K562 (cell line): ENCODE measurements around the gene CYP26A1. TPM values are rescaled to one million over a fixed set of nuclear protein-coding genes. Genes with fewer than 3 reads are reported as not detected.
A peak's percentile ranks its signal among the peaks of the same experiment; 100 is the strongest.

Source experiments
- ATAC-seq: fragments of 200-7000 bp; cut with Tn5 transposase; 3 replicates; pipeline ENCODE4 v1.9.1; 2020; ENCODE audit warnings: moderate library complexity
- BruUV-seq: library from RNA; stranded (reverse); fragments of 400-500 nt; replicated peaks from 2 replicates; lab custom pipeline; 2021; lab: Mats Ljungman, UMichigan
- CTCF ChIA-PET: fragments of 300-600 bp; formaldehyde crosslinking; extraction: SDS; loops from one replicate; lab custom pipeline; 2021; ENCODE audit warnings: low intra/inter-chr PET ratio; lab: Yijun Ruan, JAX
- POLR2A ChIA-PET: fragments of 300-600, 350-650 bp; sonication (Branson Sonifier 250); formaldehyde crosslinking; extraction: SDS; loops from one replicate; lab custom pipeline; 2021; ENCODE audit warnings: antibody characterized with exemption, inconsistent platforms; lab: Yijun Ruan, JAX
- DNase-seq, 4 experiments: peaks; one replicate each; pipeline versions ENCODE4 v3.0.0 to v3.0.0-alpha.2; 2011 to 2018; ENCODE audit warnings: low spot score in 3 of 4, mixed read lengths in 3 of 4; ENCODE audit errors: extremely low read depth in 1 of 4
- FAIRE-seq: peaks from 2 replicates; lab custom pipeline; 2011; peaks lifted over from hg19 to GRCh38; lab: Jason Lieb, UNC
- H2AFZ ChIP-seq: 2 replicates; pipeline ENCODE4 v1.6.0; 2011; ENCODE audit warnings: low read depth, low read length, control low read depth, inconsistent platforms
- H3K27ac ChIP-seq: fragments of 200-600 bp; 3 replicates; pipeline ENCODE4 v1.8.0; 2011; ENCODE audit warnings: low read depth, mild to moderate bottlenecking, control low read depth, inconsistent platforms, low read length, moderate library complexity, mixed read lengths; ENCODE audit errors: extremely low read depth
- H3K27me3 ChIP-seq, 2 experiments: fragments of 300-600 bp in 1 of 2; 2 replicates in 1 of 2; 3 replicates in 1 of 2; pipeline versions ENCODE4 v1.6.0 to v1.8.0; 2011; ENCODE audit warnings: inconsistent platforms in 2 of 2, low read length in 2 of 2, mild to moderate bottlenecking in 1 of 2, mixed read lengths in 1 of 2, moderate library complexity in 1 of 2; ENCODE audit not compliant: control insufficient read depth in 2 of 2, insufficient read depth in 2 of 2
- H3K36me3 ChIP-seq: fragments of 300-600 bp; 3 replicates; pipeline ENCODE4 v1.8.0; 2011; ENCODE audit warnings: mild to moderate bottlenecking, low read length, inconsistent platforms; ENCODE audit not compliant: control insufficient read depth, insufficient read depth
- H3K4me1 ChIP-seq, 2 experiments: fragments of 200-600 bp in 1 of 2; replicated peaks in 1 of 2; 2 replicates in 1 of 2; 3 replicates in 1 of 2; pipeline versions ENCODE4 v1.5.1 to v1.8.0; 2011; ENCODE audit warnings: inconsistent platforms in 2 of 2, low read length in 2 of 2, mild to moderate bottlenecking in 1 of 2, mixed read lengths in 1 of 2, moderate library complexity in 1 of 2; ENCODE audit not compliant: control insufficient read depth in 2 of 2, insufficient read depth in 2 of 2
- H3K4me2 ChIP-seq: 2 replicates; pipeline ENCODE4 v1.6.1; 2011; ENCODE audit warnings: low read length, control low read depth, inconsistent platforms, mixed read lengths; ENCODE audit not compliant: insufficient read depth
- H3K4me3 ChIP-seq: fragments of 200-600 bp; sonication (generic), shearing (Covaris generic); 2 replicates; pipeline ENCODE4 v1.5.1; 2016; ENCODE audit warnings: control low read depth, inconsistent platforms
- H3K79me2 ChIP-seq: fragments of 200-600 bp; 3 replicates; pipeline ENCODE4 v1.8.0; 2011; ENCODE audit warnings: low read length, inconsistent platforms; ENCODE audit not compliant: control insufficient read depth, insufficient read depth
- H3K9ac ChIP-seq, 2 experiments: 2 replicates each; pipeline versions ENCODE4 v1.6.0 to v1.6.1; 2011; ENCODE audit warnings: low read depth in 2 of 2, low read length in 2 of 2, control low read depth in 1 of 2, inconsistent platforms in 1 of 2, mild to moderate bottlenecking in 1 of 2, mixed read lengths in 1 of 2; ENCODE audit not compliant: insufficient read depth in 1 of 2
- H3K9me1 ChIP-seq: one replicate; pipeline ENCODE4 v1.6.0; 2011; ENCODE audit warnings: inconsistent platforms, mild to moderate bottlenecking, low read length, moderate library complexity; ENCODE audit not compliant: control insufficient read depth, insufficient read depth
- H3K9me3 ChIP-seq: replicated peaks from 2 replicates; pipeline ENCODE4 v1.5.1; 2011; ENCODE audit warnings: low read depth, low read length, inconsistent platforms; ENCODE audit not compliant: control insufficient read depth, insufficient read depth
- H4K20me1 ChIP-seq: replicated peaks from 2 replicates; pipeline ENCODE4 v1.6.1; 2011; ENCODE audit warnings: low read length, inconsistent platforms, mixed read lengths; ENCODE audit not compliant: control insufficient read depth, insufficient read depth
- FOSL1 ChIP-seq: fragments of 200-800 bp; sonication (Bioruptor generic); conservative IDR thresholded peaks from 2 replicates; pipeline ENCODE4 v1.6.1; 2016; ENCODE audit warnings: missing genetic modification characterization, missing compliant biosample characterization
- OTX1 ChIP-seq: fragments of 450-650 bp; formaldehyde crosslinking; IDR thresholded peaks from 2 replicates; pipeline ENCODE4 v1.4.0; 2022; ENCODE audit warnings: mild to moderate bottlenecking
- XRCC5 ChIP-seq: fragments of 200-400 bp; formaldehyde crosslinking; IDR thresholded peaks from 2 replicates; pipeline ENCODE4 v1.6.1; 2017; ENCODE audit warnings: low read depth, mild to moderate bottlenecking, low read length
- WGBS: fragments of 100-300 bp; shearing (Covaris generic); methylation state at CpG from one replicate; pipeline ENCODE4 v1.1.6; 2016; ENCODE audit warnings: low coverage, mixed read lengths; ENCODE audit not compliant: insufficient coverage; ENCODE audit errors: missing lambda C conversion rate; 5-methylcytosine and 5-hydroxymethylcytosine counted together
- in situ Hi-C: fragments of 300-500 bp; cut with MboI; formaldehyde crosslinking; loops from 4 replicates; pipeline ENCODE4 v1.15.0; 2018; ENCODE audit warnings: inconsistent platforms, mixed read lengths
- intact Hi-C: fragments of 100-400 bp; cut with micrococcal nuclease; formaldehyde crosslinking; loops from 2 replicates; pipeline ENCODE4 v1.14.2; 2022
- polyA plus RNA-seq, 8 experiments: library from polyadenylated mRNA; depleted of rRNA in 4 of 8; stranded (reverse) in 5 of 8; unstranded in 3 of 8; fragments of >200 nt; fragmentation: Nextera tagmentation in 2 of 8; fragmentation: Illumina TruSeq in 1 of 8; extraction: Ambion mirVana in 2 of 8; extraction: Trizol in 1 of 8; gene quantifications; 2 replicates each; pipeline versions ENCODE4 v1.2.1 to v1.2.3, GENCODE V29; 2011 to 2014; ENCODE audit warnings: inconsistent platforms in 1 of 8, missing spikeins in 1 of 8
- total RNA-seq, 7 experiments: library from RNA; depleted of rRNA in 6 of 7; stranded (reverse); fragments of >200 nt in 6 of 7; fragmentation: Illumina TruSeq in 2 of 7; extraction: Trizol in 2 of 7; gene quantifications; 2 replicates each; pipeline versions ENCODE4 v1.2.1 to v1.2.3, GENCODE V29; 2011 to 2021; ENCODE audit warnings: low replicate concordance in 1 of 7
- TF ChIP-seq, protein P1 (sequence below): fragments of 450-650 bp; IDR thresholded peaks from 2 replicates; pipeline ENCODE4 v1.6.1; 2016; ENCODE audit warnings: borderline replicate concordance
- TF ChIP-seq, protein P2 (sequence below): fragments of 450-650 bp; formaldehyde crosslinking; IDR thresholded peaks from 2 replicates; pipeline ENCODE4 v1.4.0; 2020; ENCODE audit warnings: mild to moderate bottlenecking, moderate library complexity
- TF ChIP-seq, protein P3 (sequence below), 2 experiments: fragments of 450-650 bp; formaldehyde crosslinking in 1 of 2; IDR thresholded peaks; 2 replicates each; pipeline versions ENCODE4 v1.4.0 to v1.6.1; 2014 to 2020; ENCODE audit warnings: mild to moderate bottlenecking in 2 of 2, borderline replicate concordance in 1 of 2, low read depth in 1 of 2

CYP26A1 gene
- total and polyA plus RNA-seq, 9 of the 15 experiments (the other 6 are each of a cell fraction or from before 2014, with no cell fraction given) = 0.11 to 5.1 (median 1.6) TPM

DNA sequence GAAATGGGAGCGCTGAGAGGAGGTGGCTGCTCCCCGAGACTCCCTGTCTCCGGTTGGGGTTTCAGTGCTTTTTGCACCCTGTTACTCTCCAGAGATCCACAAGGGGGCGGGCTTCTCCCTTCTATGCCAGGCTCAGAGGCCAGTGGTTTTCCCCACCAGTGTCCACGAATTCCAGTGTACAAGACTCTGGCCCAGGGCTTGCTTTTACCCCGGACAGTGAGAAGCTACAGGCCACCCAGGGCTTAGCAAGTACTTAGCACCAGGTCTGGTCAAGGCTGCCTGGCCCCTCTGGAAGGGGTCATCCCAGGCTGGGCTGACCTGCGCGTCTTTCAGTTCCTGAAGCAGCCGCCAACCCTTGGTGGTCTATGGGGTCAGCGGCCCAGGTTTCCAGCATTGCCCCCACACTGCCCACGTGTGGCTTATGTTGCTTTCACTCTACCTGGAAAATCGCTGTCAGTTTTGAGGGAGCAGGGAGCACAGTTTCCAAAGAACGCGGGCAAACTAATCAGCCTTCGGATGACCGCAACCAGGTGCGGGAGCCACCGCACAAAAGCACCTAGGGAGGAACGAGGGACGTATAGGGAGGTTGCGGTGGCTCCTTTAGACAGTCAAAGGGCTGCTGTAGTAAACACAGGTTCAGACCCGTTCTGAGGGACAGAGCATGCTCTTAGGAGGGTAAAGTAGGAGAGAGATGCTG lies 6.8 kb downstream of the CYP26A1 start:
- Histone ChIP-seq H3K9ac (peak overlapping the region in 1 of 2 experiments; percentile 40; a peak in 1 of 4 replicates), H3K4me2 (0 out of 2 replicates have a peak overlapping the region, but pooled peaks have one; percentile 12), H2AFZ (peak overlapping the region; percentile 54; the same call in 1 of the 2 replicates), H3K27ac (no peak overlapping the region), H4K20me1 (no peaks in the 10 kb centered on the region; the same call in 1 of the 2 replicates), H3K9me3 (no peaks in the 10 kb centered on the region), H3K27me3 (peaks cover 2 to 11% of the 10 kb centered on the region in 2 experiments; a peak in 3 of 5 replicates), H3K4me1 (peaks cover 0 to 12% of the 10 kb centered on the region in 2 experiments; a peak in 3 of 5 replicates), H3K9me1 (peaks cover 2% of the 10 kb centered on the region), H3K79me2 (no peaks in the 10 kb centered on the region), H3K4me3 (no peak overlapping the region), H3K36me3 (no peaks in the 10 kb centered on the region)
- WGBS = 30% methylated on average over 20 of the region's 22 CpGs
- peak; percentile 85 for ATAC-seq
- peak; percentile 67 to 76 (median 73) for DNase-seq
- ChIA-PET CTCF (interaction anchor here (1.2 to 1.4 kb wide), 2 partner anchors 209 to 273 kb away, joined by 3 read pairs; no protein-coding TSS in a partner anchor), POLR2A (no interaction called here)
- FAIRE-seq = peak; percentile 80
- no TSS peak for BruUV-seq
- in situ Hi-C loops (loop anchor here (10.0 kb wide), 1 partner anchor 274 kb away; no protein-coding TSS in a partner anchor), intact Hi-C loops (loop anchor here (1.0 to 2.0 kb wide), 2 partner anchors 209 to 276 kb away; no protein-coding TSS in a partner anchor)
- TF ChIP-seq FOSL1 (tag) (no peak), OTX1 (CRISPR knock-in tag) (no peak), XRCC5 (0 out of 2 replicates have a peak, but pooled peaks have one; percentile 25)
- TF ChIP-seq, protein P1, sequence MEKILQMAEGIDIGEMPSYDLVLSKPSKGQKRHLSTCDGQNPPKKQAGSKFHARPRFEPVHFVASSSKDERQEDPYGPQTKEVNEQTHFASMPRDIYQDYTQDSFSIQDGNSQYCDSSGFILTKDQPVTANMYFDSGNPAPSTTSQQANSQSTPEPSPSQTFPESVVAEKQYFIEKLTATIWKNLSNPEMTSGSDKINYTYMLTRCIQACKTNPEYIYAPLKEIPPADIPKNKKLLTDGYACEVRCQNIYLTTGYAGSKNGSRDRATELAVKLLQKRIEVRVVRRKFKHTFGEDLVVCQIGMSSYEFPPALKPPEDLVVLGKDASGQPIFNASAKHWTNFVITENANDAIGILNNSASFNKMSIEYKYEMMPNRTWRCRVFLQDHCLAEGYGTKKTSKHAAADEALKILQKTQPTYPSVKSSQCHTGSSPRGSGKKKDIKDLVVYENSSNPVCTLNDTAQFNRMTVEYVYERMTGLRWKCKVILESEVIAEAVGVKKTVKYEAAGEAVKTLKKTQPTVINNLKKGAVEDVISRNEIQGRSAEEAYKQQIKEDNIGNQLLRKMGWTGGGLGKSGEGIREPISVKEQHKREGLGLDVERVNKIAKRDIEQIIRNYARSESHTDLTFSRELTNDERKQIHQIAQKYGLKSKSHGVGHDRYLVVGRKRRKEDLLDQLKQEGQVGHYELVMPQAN = no peak
- TF ChIP-seq, protein P2, sequence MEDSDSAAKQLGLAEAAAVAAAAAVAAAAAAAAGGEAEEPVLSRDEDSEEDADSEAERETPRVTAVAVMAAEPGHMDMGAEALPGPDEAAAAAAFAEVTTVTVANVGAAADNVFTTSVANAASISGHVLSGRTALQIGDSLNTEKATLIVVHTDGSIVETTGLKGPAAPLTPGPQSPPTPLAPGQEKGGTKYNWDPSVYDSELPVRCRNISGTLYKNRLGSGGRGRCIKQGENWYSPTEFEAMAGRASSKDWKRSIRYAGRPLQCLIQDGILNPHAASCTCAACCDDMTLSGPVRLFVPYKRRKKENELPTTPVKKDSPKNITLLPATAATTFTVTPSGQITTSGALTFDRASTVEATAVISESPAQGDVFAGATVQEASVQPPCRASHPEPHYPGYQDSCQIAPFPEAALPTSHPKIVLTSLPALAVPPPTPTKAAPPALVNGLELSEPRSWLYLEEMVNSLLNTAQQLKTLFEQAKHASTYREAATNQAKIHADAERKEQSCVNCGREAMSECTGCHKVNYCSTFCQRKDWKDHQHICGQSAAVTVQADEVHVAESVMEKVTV = 0 out of 2 replicates have a peak, but pooled peaks have one; percentile 25
- TF ChIP-seq, protein P3, sequence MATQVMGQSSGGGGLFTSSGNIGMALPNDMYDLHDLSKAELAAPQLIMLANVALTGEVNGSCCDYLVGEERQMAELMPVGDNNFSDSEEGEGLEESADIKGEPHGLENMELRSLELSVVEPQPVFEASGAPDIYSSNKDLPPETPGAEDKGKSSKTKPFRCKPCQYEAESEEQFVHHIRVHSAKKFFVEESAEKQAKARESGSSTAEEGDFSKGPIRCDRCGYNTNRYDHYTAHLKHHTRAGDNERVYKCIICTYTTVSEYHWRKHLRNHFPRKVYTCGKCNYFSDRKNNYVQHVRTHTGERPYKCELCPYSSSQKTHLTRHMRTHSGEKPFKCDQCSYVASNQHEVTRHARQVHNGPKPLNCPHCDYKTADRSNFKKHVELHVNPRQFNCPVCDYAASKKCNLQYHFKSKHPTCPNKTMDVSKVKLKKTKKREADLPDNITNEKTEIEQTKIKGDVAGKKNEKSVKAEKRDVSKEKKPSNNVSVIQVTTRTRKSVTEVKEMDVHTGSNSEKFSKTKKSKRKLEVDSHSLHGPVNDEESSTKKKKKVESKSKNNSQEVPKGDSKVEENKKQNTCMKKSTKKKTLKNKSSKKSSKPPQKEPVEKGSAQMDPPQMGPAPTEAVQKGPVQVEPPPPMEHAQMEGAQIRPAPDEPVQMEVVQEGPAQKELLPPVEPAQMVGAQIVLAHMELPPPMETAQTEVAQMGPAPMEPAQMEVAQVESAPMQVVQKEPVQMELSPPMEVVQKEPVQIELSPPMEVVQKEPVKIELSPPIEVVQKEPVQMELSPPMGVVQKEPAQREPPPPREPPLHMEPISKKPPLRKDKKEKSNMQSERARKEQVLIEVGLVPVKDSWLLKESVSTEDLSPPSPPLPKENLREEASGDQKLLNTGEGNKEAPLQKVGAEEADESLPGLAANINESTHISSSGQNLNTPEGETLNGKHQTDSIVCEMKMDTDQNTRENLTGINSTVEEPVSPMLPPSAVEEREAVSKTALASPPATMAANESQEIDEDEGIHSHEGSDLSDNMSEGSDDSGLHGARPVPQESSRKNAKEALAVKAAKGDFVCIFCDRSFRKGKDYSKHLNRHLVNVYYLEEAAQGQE (IDR thresholded peaks at IDR 0.05; ENCODE audit: borderline replicate concordance) = peak; percentile 68
- TF ChIP-seq, protein P3 (CRISPR knock-in tag; IDR thresholded peaks at IDR 0.05; ENCODE audit: low read depth) = no peak
